ENCODE data around the gene PGAP3. TPM values are rescaled to one million over a fixed set of nuclear protein-coding genes. Genes with fewer than 3 reads are reported as not detected.

PGAP3 gene
- total RNA-seq, 2 donors from 2014 or later: 22.6 to 29.3 TPM

DNA sequence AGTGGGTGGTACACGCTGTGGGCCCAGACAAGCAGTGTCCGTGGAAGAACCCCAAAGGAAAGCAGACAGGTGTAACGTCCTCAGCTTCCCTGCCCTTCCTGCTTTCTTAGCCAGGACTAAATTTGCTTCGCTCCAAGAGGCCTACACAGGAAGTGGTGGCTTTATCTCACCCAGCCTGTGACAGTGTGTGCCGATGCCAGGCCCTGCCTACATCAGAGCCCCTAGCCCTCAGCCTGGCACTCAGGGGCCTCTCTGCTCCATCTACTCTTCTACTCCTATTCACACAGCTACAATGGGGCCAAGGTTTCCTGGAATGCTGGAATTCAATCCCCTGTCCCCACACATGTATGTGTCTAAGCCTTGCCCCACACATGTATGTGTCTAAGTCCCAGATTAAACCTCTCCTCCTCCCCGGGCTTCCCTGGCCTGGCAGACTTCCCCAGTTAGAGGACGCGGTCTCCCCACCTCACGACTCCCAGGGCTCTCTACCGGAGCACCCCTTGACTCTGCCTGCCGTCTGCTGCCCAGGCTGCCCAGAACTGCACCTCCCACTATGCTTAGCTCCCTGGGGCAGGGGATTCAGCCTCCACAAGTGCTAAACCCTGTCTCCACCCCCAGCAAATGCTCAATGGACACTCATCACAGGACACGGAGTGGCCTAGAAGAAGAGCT is 8.2 kb downstream of the PGAP3 start:
- no peak overlapping the region for H3K4me3 Mint-ChIP-seq
- TF ChIP-seq, protein P1, sequence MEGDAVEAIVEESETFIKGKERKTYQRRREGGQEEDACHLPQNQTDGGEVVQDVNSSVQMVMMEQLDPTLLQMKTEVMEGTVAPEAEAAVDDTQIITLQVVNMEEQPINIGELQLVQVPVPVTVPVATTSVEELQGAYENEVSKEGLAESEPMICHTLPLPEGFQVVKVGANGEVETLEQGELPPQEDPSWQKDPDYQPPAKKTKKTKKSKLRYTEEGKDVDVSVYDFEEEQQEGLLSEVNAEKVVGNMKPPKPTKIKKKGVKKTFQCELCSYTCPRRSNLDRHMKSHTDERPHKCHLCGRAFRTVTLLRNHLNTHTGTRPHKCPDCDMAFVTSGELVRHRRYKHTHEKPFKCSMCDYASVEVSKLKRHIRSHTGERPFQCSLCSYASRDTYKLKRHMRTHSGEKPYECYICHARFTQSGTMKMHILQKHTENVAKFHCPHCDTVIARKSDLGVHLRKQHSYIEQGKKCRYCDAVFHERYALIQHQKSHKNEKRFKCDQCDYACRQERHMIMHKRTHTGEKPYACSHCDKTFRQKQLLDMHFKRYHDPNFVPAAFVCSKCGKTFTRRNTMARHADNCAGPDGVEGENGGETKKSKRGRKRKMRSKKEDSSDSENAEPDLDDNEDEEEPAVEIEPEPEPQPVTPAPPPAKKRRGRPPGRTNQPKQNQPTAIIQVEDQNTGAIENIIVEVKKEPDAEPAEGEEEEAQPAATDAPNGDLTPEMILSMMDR (conservative IDR thresholded peaks at IDR 0.05): no peak
- H3K27me3 Mint-ChIP-seq (ENCODE audit: insufficient read depth): no peaks in the 10 kb centered on the region
- no peaks in the 10 kb centered on the region for H3K4me1 ChIP-seq (ENCODE audit: control insufficient read depth, insufficient read depth, low read length)
- H3K9me3 Mint-ChIP-seq: peaks cover 2% of the 10 kb centered on the region
- no peaks in the 10 kb centered on the region for H3K9me3 ChIP-seq (ENCODE audit: control insufficient read depth, low read length)
- peaks cover 5% of the 10 kb centered on the region for H3K36me3 ChIP-seq (ENCODE audit: control insufficient read depth, insufficient read depth, low read length)
- 85 to 100% methylated on average over 4 to 12 of the region's 12 CpGs for WGBS, 2 experiments (ENCODE audit: insufficient coverage in 1 of 2, insufficient read length in 1 of 2)
- DNase-seq: no peak
- peaks cover 48% of the 10 kb centered on the region for H3K36me3 Mint-ChIP-seq (ENCODE audit: low read depth)
- no peak overlapping the region for H3K4me3 ChIP-seq (ENCODE audit: low read length)
- H3K27ac ChIP-seq (ENCODE audit: low read depth, low read length): no peak overlapping the region
- H3K9ac ChIP-seq (ENCODE audit: extremely low read depth, low read length, poor library complexity, severe bottlenecking): no peak overlapping the region
- no peaks in the 10 kb centered on the region for H3K27me3 ChIP-seq (ENCODE audit: control insufficient read depth, insufficient read depth, low read length, poor library complexity, severe bottlenecking)
- peak overlapping the region; percentile 35 for H3K27ac Mint-ChIP-seq
- peaks cover 21% of the 10 kb centered on the region for H3K4me1 Mint-ChIP-seq

DNA sequence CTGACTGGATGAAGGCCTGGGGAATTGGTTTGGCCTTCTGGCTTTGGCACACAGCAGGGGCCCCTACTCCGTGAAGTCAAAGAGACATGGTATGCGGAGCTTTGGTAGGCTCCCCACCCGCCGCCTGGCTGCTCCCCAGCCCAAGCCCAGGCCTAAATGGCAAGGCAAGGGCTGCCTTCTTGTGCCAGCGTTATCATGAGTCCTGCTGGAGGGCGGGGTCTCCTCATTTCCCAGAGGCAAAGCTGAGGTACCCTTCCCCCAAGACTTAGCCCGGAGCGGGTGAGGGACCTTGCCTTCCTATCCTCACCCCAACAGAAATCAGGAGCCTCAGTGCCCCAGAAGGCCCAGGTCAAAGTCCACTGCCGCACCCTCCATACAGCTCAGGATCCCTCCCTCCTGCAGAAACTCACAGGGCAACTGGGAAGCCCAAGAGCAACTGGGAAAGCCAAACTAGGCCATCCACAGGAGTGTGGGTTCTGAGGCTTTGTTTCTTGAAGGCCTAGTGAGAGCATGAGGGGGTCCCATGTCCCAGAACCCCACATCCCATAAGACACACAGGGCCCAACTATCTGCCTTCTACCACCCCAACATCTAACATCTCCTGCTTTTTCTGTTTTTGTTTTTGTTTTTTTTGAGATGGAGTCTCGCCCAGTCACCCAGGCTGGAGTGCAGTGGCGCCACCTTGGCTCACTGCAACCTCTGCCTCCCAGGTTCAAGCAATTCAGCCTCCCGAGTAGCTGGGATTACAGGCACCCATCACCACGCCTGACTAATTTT is 9.3 kb downstream of the PGAP3 start:
- no peak for DNase-seq
- Mint-ChIP-seq H3K36me3 (ENCODE audit: low read depth) (peaks cover 42% of the 10 kb centered on the region), H3K27me3 (ENCODE audit: insufficient read depth) (no peaks in the 10 kb centered on the region), H3K27ac (peak overlapping the region; percentile 44), H3K4me3 (no peak overlapping the region), H3K4me1 (peaks cover 15% of the 10 kb centered on the region), H3K9me3 (no peaks in the 10 kb centered on the region)
- Histone ChIP-seq H3K4me3 (ENCODE audit: low read length) (no peak overlapping the region), H3K9ac (ENCODE audit: extremely low read depth, low read length, poor library complexity, severe bottlenecking) (no peak overlapping the region), H3K27ac (ENCODE audit: low read depth, low read length) (no peak overlapping the region), H3K27me3 (ENCODE audit: control insufficient read depth, insufficient read depth, low read length, poor library complexity, severe bottlenecking) (no peaks in the 10 kb centered on the region), H3K4me1 (ENCODE audit: control insufficient read depth, insufficient read depth, low read length) (no peaks in the 10 kb centered on the region), H3K9me3 (ENCODE audit: control insufficient read depth, low read length) (no peaks in the 10 kb centered on the region), H3K36me3 (ENCODE audit: control insufficient read depth, insufficient read depth, low read length) (peaks cover 5% of the 10 kb centered on the region)
- TF ChIP-seq, protein P1 (conservative IDR thresholded peaks at IDR 0.05): peak; percentile 55
- WGBS, 2 experiments (ENCODE audit: insufficient coverage in 1 of 2, insufficient read length in 1 of 2): 88 to 89% methylated on average over 10 to 13 of the region's 13 CpGs

GRCh38 chr17:39677542-39678339 is 10.1 kb downstream of the PGAP3 start:
- Mint-ChIP-seq H3K36me3 (ENCODE audit: low read depth) (peaks cover 36% of the 10 kb centered on the region), H3K27me3 (ENCODE audit: insufficient read depth) (no peaks in the 10 kb centered on the region), H3K4me3 (no peak overlapping the region), H3K27ac (peak overlapping the region; percentile 25), H3K4me1 (peaks cover 15% of the 10 kb centered on the region), H3K9me3 (no peaks in the 10 kb centered on the region)
- TF ChIP-seq, protein P1 (conservative IDR thresholded peaks at IDR 0.05): no peak
- Histone ChIP-seq H3K27me3 (ENCODE audit: control insufficient read depth, insufficient read depth, low read length, poor library complexity, severe bottlenecking) (no peaks in the 10 kb centered on the region), H3K4me1 (ENCODE audit: control insufficient read depth, insufficient read depth, low read length) (no peaks in the 10 kb centered on the region), H3K9ac (ENCODE audit: extremely low read depth, low read length, poor library complexity, severe bottlenecking) (no peak overlapping the region), H3K9me3 (ENCODE audit: control insufficient read depth, low read length) (no peaks in the 10 kb centered on the region), H3K27ac (ENCODE audit: low read depth, low read length) (no peak overlapping the region), H3K4me3 (ENCODE audit: low read length) (no peak overlapping the region), H3K36me3 (ENCODE audit: control insufficient read depth, insufficient read depth, low read length) (peaks cover 5% of the 10 kb centered on the region)
- 90% methylated on average over 12 to 13 of the region's 13 CpGs for WGBS, 2 experiments (ENCODE audit: insufficient coverage in 1 of 2, insufficient read length in 1 of 2)
- no peak for DNase-seq
